GM12892 (cell line): ENCODE measurements around the gene LEFTY2.

Experiments
- POLR2A ChIP-seq: IDR thresholded peaks from 2 replicates; pipeline ENCODE4 v1.6.1; 2011; ENCODE audit warnings: low read depth, low read length, control low read depth
- POLR2AphosphoS5 ChIP-seq: IDR thresholded peaks from 2 replicates; pipeline ENCODE4 v1.6.1; 2011; ENCODE audit warnings: low read depth, low read length, control low read depth

DNA sequence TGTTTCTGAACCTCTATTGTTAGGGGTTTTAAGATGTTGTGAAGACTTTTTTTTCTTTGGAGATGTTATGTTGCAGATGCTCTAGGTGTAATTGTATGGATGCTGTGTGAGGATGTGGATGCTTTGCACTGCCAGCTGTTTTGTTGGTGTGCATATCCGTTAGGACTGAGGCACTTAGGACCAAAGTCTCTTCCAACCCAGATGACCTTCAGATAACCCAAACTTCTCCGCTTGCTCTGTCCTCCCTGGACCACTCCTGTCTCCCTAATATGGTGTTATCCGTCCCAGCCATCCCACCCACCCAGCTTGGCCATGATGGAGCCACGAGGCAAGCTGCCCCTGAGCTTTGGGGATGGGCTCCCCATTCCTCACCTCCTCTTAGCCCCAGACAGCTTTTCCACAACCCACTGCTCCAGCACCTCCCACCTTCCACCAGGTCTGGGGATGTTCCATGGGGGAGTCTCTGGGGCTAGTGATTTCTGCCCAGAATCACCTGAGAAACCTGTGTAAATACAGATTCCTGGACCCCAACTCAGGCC, 5.1 kb upstream of the LEFTY2 start:
- no peak for TF ChIP-seq POLR2A
- TF ChIP-seq POLR2AphosphoS5, result no peak
